ENCODE results near the gene ATP10A.

The ATP10A gene

GRCh38 chr15:25783134-25783533, 80.0 kb downstream of the ATP10A start:
- peak overlapping the region; percentile 41 to 56 for H3K27ac ChIP-seq
- DNase-seq (ENCODE audit: low spot score) = no peak
- no peak for TF ChIP-seq CTCF (IDR thresholded peaks at IDR 0.05)

DNA sequence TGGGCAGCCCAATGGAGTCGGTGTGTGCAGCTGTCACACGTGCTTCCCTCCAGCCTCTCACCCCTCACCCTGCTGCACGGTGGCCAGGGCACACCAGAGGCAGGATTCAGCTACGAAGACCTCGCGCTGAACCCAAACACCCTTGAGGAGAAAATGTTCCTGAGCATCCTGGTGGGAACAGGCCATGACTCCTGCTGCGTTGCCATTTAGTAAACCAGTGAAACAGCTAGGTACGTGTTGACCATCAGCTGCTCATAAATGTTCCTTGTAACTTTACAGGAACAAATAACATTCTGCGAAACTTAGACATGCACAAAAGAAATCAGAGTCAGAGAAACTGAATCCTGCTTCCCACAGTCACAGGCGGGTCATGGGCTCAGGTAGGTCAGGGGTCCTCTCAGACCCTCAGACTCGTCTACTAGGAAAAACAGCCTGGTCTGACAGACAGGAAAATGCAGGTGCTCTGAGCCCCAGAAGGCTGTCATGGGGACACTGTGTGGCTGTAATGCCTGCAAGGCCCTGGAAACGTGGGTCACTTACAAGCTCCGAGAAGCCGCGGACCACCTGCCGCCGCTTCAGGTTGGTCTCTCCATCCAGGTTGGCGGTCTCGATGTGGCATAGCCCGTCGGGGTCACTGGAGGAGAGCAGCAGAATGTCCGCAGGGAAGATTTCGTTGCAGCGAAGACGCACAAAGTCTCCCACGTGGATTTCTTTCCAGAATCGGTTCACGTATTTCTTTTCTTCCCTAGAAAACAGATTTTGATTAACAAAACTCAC, 82.5 kb downstream of the ATP10A start:
- Histone ChIP-seq H3K4me3 (no peak overlapping the region), H3K27ac (peak overlapping the region; percentile 43 to 65)
- TF ChIP-seq CTCF (IDR thresholded peaks at IDR 0.05) = no peak
- no peak for DNase-seq (ENCODE audit: low spot score)

More at GRCh38 chr15:25783134-25783533, 80.0 kb downstream of the ATP10A start:
- H3K4me3 ChIP-seq = no peak overlapping the region

GRCh38 chr15:25778161-25778560, 85.0 kb downstream of the ATP10A start:
- no peak for TF ChIP-seq CTCF (IDR thresholded peaks at IDR 0.05)
- no peak overlapping the region for H3K4me3 ChIP-seq
- DNase-seq (ENCODE audit: low spot score) = no peak
- H3K27ac ChIP-seq = peak overlapping the region in 1 of 2 donors; percentile 2

GRCh38 chr15:25777037-25777436, 86.1 kb downstream of the ATP10A start:
- H3K27ac ChIP-seq = peak overlapping the region; percentile 14 to 68
- DNase-seq (ENCODE audit: low spot score) = peak; percentile 73

GRCh38 chr15:25776071-25776746, 86.9 kb downstream of the ATP10A start:
- H3K4me3 ChIP-seq = no peak overlapping the region
- H3K27ac ChIP-seq = peak overlapping the region; percentile 57 to 71
- no peak for TF ChIP-seq CTCF (IDR thresholded peaks at IDR 0.05)
- no peak for DNase-seq (ENCODE audit: low spot score)

More at GRCh38 chr15:25777037-25777436, 86.1 kb downstream of the ATP10A start:
- no peak for TF ChIP-seq CTCF (IDR thresholded peaks at IDR 0.05)
- H3K4me3 ChIP-seq = no peak overlapping the region

GRCh38 chr15:25775317-25775912, 87.7 kb downstream of the ATP10A start:
- TF ChIP-seq CTCF (IDR thresholded peaks at IDR 0.05) = no peak
- no peak for DNase-seq (ENCODE audit: low spot score)
- Histone ChIP-seq H3K27ac (peak overlapping the region; percentile 57 to 71), H3K4me3 (no peak overlapping the region)
